Nephron (organoid): Measurements from ENCODE around the gene GPM6B.

ENCODE experiments used
- H3K27ac Mint-ChIP-seq, 3 experiments: 2 replicates each; pipeline ENCODE4 v1.8.0; 2020; ENCODE audit warnings: mixed read lengths in 3 of 3, mild to moderate bottlenecking in 2 of 3, moderate library complexity in 1 of 3
- H3K27me3 Mint-ChIP-seq: 2 replicates; pipeline ENCODE4 v1.8.0; 2021; ENCODE audit warnings: low read depth, mild to moderate bottlenecking, moderate library complexity, mixed read lengths
- H3K36me3 Mint-ChIP-seq: 2 replicates; pipeline ENCODE4 v1.8.0; 2020; ENCODE audit warnings: low read depth, mixed read lengths
- H3K4me1 Mint-ChIP-seq: 2 replicates; pipeline ENCODE4 v1.8.0; 2020; ENCODE audit warnings: mixed read lengths
- H3K4me3 Mint-ChIP-seq, 3 experiments: 2 replicates each; pipeline ENCODE4 v1.8.0; 2020; ENCODE audit warnings: mild to moderate bottlenecking in 3 of 3, mixed read lengths in 3 of 3, moderate library complexity in 2 of 3
- H3K9me3 Mint-ChIP-seq: 2 replicates; pipeline ENCODE4 v1.8.0; 2020; ENCODE audit warnings: mixed read lengths
- CTCF ChIP-seq, 3 experiments: fragments of 200-600 bp; sonication (generic); IDR thresholded peaks; one replicate each; pipeline ENCODE4 v1.5.0; 2021; ENCODE audit warnings: antibody characterized with exemption in 3 of 3; ENCODE audit not compliant: unreplicated experiment in 3 of 3

Gene GPM6B

DNA sequence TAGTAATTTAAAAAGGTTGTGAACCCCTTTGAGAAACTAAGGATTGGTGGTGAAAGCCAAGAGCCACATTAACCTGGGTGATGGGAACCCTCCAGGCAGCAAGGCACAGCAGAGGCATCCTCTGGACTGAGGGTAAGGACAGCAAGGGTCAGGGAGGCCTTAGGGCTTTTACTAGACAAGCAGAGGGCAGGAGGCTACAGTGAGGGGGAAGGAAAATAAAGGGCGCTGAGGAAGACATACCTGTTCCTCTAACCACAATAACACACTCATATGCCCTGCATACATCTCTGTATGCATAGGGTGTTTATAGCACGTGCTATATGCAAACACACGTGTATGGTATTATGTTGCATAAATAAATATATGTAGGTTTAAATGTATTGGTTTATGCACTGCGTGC is 18.7 kb downstream of the GPM6B start:
- Mint-ChIP-seq H3K4me1 (peaks cover 16% of the 10 kb centered on the region), H3K27ac (no peak overlapping the region), H3K9me3 (peaks cover 4% of the 10 kb centered on the region), H3K36me3 (no peaks in the 10 kb centered on the region), H3K4me3 (no peak overlapping the region), H3K27me3 (peaks cover 5% of the 10 kb centered on the region)
- TF ChIP-seq CTCF (IDR thresholded peaks at IDR 0.05; ENCODE audit: unreplicated experiment in 3 of 3): no peak

GRCh38 chrX:13797512-13797911 is 19.4 kb downstream of the GPM6B start:
- TF ChIP-seq CTCF (IDR thresholded peaks at IDR 0.05; ENCODE audit: unreplicated experiment in 3 of 3): no peak
- peaks cover 4% of the 10 kb centered on the region for H3K9me3 Mint-ChIP-seq
- H3K4me3 Mint-ChIP-seq: no peak overlapping the region
- H3K27ac Mint-ChIP-seq: no peak overlapping the region
- H3K27me3 Mint-ChIP-seq: peaks cover 4% of the 10 kb centered on the region
- peaks cover 19% of the 10 kb centered on the region for H3K4me1 Mint-ChIP-seq
- no peaks in the 10 kb centered on the region for H3K36me3 Mint-ChIP-seq

DNA sequence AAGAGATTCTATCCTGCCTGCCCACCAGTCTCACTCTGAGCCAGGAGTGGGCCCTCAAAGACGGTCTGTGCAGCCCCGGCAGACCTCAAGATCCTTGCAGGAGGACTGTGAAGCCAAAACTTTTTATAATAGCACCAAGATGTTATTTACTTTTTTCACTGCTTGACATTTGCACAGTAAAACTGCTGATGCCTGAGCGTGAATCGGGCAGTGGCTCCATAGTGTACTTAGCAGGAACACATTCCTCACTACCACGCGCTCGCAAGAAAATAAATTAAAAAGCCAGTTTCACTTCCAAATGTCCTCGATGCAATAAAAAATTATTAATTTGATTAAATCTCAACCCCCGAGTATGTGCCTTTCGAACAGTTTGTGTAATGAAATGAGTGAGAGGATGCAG is 22.5 kb downstream of the GPM6B start:
- peak overlapping the region in 2 of 3 experiments; percentile 24 to 73 for H3K27ac Mint-ChIP-seq
- no peaks in the 10 kb centered on the region for H3K27me3 Mint-ChIP-seq
- peaks cover 25% of the 10 kb centered on the region for H3K4me1 Mint-ChIP-seq
- H3K4me3 Mint-ChIP-seq: no peak overlapping the region
- no peak for TF ChIP-seq CTCF (IDR thresholded peaks at IDR 0.05; ENCODE audit: unreplicated experiment in 3 of 3)
- H3K9me3 Mint-ChIP-seq: peaks cover 4% of the 10 kb centered on the region
- no peaks in the 10 kb centered on the region for H3K36me3 Mint-ChIP-seq

DNA sequence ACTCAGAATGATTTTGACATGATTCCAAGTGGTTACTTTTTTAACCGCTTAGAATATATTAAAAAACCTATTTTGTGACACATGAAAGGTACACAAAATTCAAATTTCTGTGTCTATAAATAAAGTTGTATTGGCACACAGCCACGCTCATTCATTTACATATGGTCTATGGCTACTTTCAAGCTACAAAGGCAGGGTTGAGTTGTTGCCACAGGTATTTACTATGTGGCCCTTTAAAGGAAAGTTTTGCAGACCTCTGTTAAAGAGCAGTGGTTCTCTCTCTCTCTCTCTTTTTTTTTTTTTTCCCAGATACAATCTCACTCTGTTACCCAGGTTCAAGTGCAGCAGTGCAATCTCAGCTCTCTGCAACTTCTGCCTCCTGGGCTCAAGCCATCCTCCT is 23.0 kb downstream of the GPM6B start:
- no peak for TF ChIP-seq CTCF (IDR thresholded peaks at IDR 0.05; ENCODE audit: unreplicated experiment in 3 of 3)
- H3K36me3 Mint-ChIP-seq: no peaks in the 10 kb centered on the region
- peaks cover 4% of the 10 kb centered on the region for H3K9me3 Mint-ChIP-seq
- no peak overlapping the region for H3K4me3 Mint-ChIP-seq
- peaks cover 25% of the 10 kb centered on the region for H3K4me1 Mint-ChIP-seq
- H3K27me3 Mint-ChIP-seq: no peaks in the 10 kb centered on the region
- peak overlapping the region in 2 of 3 experiments; percentile 24 to 73 for H3K27ac Mint-ChIP-seq

DNA sequence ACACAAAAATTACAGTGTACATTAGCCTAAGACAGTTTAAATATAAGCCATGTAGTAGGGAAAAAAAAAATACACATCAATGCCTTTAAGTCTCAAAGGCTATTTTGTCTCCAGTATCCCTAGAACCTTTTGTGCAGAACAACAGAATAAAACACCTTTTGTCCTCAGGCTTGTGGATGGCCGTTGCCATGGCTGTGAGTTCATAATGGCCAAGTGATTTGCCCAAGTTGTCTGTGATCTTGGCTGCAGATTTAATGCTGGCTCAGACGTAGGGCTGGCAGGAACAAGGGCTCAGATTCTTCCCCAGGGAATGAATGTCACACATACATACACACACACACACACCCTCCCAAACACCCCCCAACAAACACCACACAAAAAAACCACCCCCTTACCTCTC is 25.3 kb downstream of the GPM6B start:
- Mint-ChIP-seq H3K4me3 (no peak overlapping the region), H3K9me3 (peaks cover 2% of the 10 kb centered on the region), H3K36me3 (no peaks in the 10 kb centered on the region), H3K27me3 (no peaks in the 10 kb centered on the region), H3K27ac (peak overlapping the region in 1 of 3 experiments; percentile 19), H3K4me1 (peaks cover 25% of the 10 kb centered on the region)
- TF ChIP-seq CTCF (IDR thresholded peaks at IDR 0.05; ENCODE audit: unreplicated experiment in 3 of 3): no peak

DNA sequence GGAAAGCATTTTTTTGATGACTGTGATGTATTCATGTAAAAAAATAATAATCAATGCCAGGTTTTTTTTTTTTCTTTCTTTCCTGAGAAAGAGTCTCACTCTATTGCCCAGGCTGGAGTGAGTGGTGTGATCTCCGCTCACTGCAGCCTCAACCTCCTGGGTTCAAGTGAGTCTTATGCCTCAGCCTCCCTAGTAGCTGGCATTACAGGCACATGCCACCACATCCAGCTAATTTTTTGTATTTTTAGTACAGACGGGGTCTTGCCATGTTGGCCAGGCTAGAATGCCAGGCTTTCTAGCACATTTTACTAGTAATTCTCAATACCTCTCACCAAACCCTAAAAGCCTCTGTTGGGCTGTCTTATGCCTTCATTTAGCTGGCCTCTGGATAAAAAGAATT is 25.7 kb downstream of the GPM6B start:
- Mint-ChIP-seq H3K36me3 (no peaks in the 10 kb centered on the region), H3K9me3 (peaks cover 2% of the 10 kb centered on the region), H3K4me1 (peaks cover 25% of the 10 kb centered on the region), H3K27me3 (no peaks in the 10 kb centered on the region), H3K4me3 (no peak overlapping the region), H3K27ac (no peak overlapping the region)
- no peak for TF ChIP-seq CTCF (IDR thresholded peaks at IDR 0.05; ENCODE audit: unreplicated experiment in 3 of 3)
